ENCODE data around the gene TNRC18. TPM values are rescaled to one million over a fixed set of nuclear protein-coding genes. Genes with fewer than 3 reads are reported as not detected.
"Not testable (repeated sequence)": the region's sequence is repeated elsewhere in the genome, so short reads cannot be mapped to it uniquely, and the experiment has no call there.

TNRC18 gene
- total and polyA plus RNA-seq, 2 experiments from 2014 or later, result 3.7 to 51.8 TPM

DNA sequence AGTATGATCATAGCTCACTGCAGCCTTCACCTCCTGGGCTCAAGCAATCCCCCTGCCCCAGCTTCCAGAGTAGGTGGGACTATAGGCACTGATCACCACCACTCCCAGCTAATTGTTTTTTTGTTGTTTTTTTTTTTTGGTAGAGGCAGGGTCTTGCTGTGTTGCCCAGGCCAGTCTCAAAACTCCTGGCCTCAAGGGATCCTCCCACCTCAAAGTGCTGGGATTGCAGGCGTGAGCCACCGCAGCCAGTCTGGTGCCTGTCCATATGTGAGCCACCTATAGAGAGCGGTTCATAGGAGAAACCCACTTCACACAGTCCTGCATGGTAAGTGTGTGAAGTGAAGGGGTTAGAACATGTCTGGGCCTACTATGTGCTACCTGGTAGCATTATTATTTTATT lies 93.3 kb downstream of the TNRC18 start:
- in situ Hi-C loops (cut with MboI), result no loop called here
- Histone ChIP-seq H3K9ac (no peak overlapping the region), H3K27ac (no peak overlapping the region), H3F3A (ENCODE audit: insufficient read depth) (no peaks in the 10 kb centered on the region), H3K9me3 (ENCODE audit: low read depth) (no peaks in the 10 kb centered on the region), H2AFZ (no peak overlapping the region), H3K4me2 (ENCODE audit: unreplicated experiment) (no peak overlapping the region), H3K9me2 (ENCODE audit: insufficient read depth) (no peaks in the 10 kb centered on the region), H4K20me1 (ENCODE audit: insufficient read depth) (no peaks in the 10 kb centered on the region), H3K36me3 (ENCODE audit: low read depth) (peaks cover 20% of the 10 kb centered on the region), H3K4me3 (no peak overlapping the region), H3K79me2 (ENCODE audit: insufficient read depth) (peaks cover 82% of the 10 kb centered on the region), H3K27me3 (replicated peaks; ENCODE audit: insufficient read depth) (no peaks in the 10 kb centered on the region), H3K4me1 (ENCODE audit: insufficient read depth) (peaks cover 12% of the 10 kb centered on the region)
- DNase-seq, result no peak
- TF ChIP-seq EZH2phosphoT487 (IDR thresholded peaks at IDR 0.05; ENCODE audit: insufficient read depth, low read depth) (no peak), EZH2 (IDR thresholded peaks at IDR 0.05; ENCODE audit: insufficient read depth, poor library complexity, severe bottlenecking) (no peak)
- 94 to 97% methylated on average over 3 of the region's 3 CpGs for WGBS, 2 experiments (ENCODE audit: low coverage in 1 of 2, low lambda C conversion rate in 2 of 2, missing lambda C conversion rate in 2 of 2)

DNA sequence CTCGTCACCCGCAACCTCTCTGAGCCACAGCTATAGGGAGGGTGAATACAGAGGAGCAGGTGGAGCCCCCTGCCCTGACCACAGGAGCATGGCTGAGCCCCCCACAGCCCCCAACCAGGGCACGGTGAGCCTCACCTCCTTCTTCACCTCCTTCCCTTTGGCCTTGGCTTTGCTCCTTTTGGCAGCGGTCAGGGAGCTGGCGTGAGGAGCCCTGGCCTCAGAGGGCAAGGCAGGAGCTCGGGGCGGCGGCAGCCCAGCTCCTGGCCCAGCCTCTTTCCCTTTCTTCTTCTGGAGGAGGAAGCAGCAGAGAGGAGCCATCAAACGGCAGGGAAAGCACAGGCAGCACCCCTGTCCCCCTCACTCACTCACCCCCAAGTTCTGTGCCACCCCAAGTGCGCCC lies 98.7 kb downstream of the TNRC18 start:
- no peak overlapping the region for H3K27ac ChIP-seq
- 95 to 97% methylated on average over 9 to 10 of the region's 10 CpGs for WGBS, 2 experiments (ENCODE audit: low coverage in 1 of 2, low lambda C conversion rate in 2 of 2, missing lambda C conversion rate in 2 of 2)
- H3K9ac ChIP-seq, result no peak overlapping the region
- DNase-seq, result no peak
- H3K4me1 ChIP-seq (ENCODE audit: insufficient read depth), result peaks cover 12% of the 10 kb centered on the region
- peaks cover 44% of the 10 kb centered on the region for H3K79me2 ChIP-seq (ENCODE audit: insufficient read depth)
- H4K20me1 ChIP-seq (ENCODE audit: insufficient read depth), result no peaks in the 10 kb centered on the region
- no peak overlapping the region for H2AFZ ChIP-seq
- no peak overlapping the region for H3K4me3 ChIP-seq
- H3K4me2 ChIP-seq (ENCODE audit: unreplicated experiment), result no peak overlapping the region
- in situ Hi-C loops (cut with MboI), result no loop called here
- H3K9me3 ChIP-seq (ENCODE audit: low read depth), result no peaks in the 10 kb centered on the region
- no peaks in the 10 kb centered on the region for H3K9me2 ChIP-seq (ENCODE audit: insufficient read depth)
- no peaks in the 10 kb centered on the region for H3K27me3 ChIP-seq (replicated peaks; ENCODE audit: insufficient read depth)
- H3K36me3 ChIP-seq (ENCODE audit: low read depth), result peaks cover 10% of the 10 kb centered on the region; the same call in 1 of the 2 replicates
- no peak for TF ChIP-seq EZH2 (IDR thresholded peaks at IDR 0.05; ENCODE audit: insufficient read depth, poor library complexity, severe bottlenecking)
- no peak for TF ChIP-seq EZH2phosphoT487 (IDR thresholded peaks at IDR 0.05; ENCODE audit: insufficient read depth, low read depth)
- H3F3A ChIP-seq (ENCODE audit: insufficient read depth), result no peaks in the 10 kb centered on the region

DNA sequence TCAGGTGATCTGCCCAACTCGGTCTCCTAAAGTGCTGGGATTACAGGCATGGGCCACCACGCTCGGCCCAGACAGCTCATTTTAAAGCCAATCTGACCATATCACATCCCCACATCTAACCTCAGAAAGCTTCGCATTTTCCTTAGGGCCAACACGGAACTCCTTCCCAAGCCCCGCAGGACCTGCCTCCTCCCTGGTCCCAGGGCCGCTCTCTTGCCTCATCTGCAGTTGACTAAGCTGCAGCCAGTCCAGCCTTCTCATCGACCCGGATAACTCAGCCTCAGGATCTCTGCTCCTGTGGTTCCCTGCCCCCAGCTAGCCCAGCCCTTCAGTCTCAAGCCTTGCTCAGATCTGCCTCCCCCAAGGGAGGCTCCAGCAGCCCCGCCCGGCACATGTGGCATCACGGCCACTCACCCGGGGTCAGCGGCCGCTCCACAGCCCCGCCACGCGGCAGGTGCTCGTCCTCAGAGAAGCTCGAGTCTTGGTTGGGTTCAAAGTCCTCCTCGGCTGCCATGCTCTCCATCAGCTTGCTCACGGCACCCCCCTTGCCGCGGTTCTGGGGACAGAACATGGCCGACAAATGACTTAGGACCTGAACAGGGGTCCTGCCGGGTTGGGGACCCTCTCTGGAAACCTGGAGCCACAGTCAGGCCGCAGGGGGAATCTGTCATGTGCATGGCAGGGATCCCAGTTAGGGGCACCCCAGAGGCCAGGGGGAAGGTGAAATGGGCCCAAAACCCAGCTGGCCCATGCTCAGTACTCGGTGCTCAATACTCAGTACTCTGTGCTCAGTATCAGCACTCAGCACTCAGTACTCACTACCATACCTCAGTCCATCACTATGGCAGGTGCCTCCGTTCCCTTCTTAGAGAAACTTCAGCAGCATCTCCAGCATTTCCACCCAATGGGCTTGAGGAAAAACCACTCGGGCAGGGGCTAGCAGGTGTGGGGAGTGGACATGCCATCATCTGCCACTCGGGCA lies 99.5 kb downstream of the TNRC18 start:
- Histone ChIP-seq H3K36me3 (ENCODE audit: low read depth) (peaks cover 19% of the 10 kb centered on the region; the same call in 1 of the 2 replicates), H3K4me1 (ENCODE audit: insufficient read depth) (peaks cover 12% of the 10 kb centered on the region), H3K79me2 (ENCODE audit: insufficient read depth) (peaks cover 41% of the 10 kb centered on the region)
- H3K4me3 ChIP-seq; H3K9ac ChIP-seq; H3K4me2 ChIP-seq (ENCODE audit: unreplicated experiment); H3K9me2 ChIP-seq (ENCODE audit: insufficient read depth); H3F3A ChIP-seq (ENCODE audit: insufficient read depth); H3K27ac ChIP-seq; H3K9me3 ChIP-seq (ENCODE audit: low read depth); H3K27me3 ChIP-seq (replicated peaks; ENCODE audit: insufficient read depth); H4K20me1 ChIP-seq (ENCODE audit: insufficient read depth); in situ Hi-C loops (cut with MboI); H2AFZ ChIP-seq: not testable (repeated sequence)
- WGBS, 2 experiments (ENCODE audit: low coverage in 1 of 2, low lambda C conversion rate in 2 of 2, missing lambda C conversion rate in 2 of 2), result 90 to 92% methylated on average over 25 to 31 of the region's 31 CpGs
- DNase-seq, result peak; percentile 13

- Histone ChIP-seq H2AFZ (no peak overlapping the region), H4K20me1 (ENCODE audit: insufficient read depth) (no peaks in the 10 kb centered on the region), H3K27ac (no peak overlapping the region), H3K36me3 (ENCODE audit: low read depth) (peaks cover 32% of the 10 kb centered on the region; the same call in 1 of the 2 replicates), H3F3A (ENCODE audit: insufficient read depth) (no peaks in the 10 kb centered on the region), H3K4me3 (no peak overlapping the region), H3K9me3 (ENCODE audit: low read depth) (no peaks in the 10 kb centered on the region), H3K27me3 (replicated peaks; ENCODE audit: insufficient read depth) (no peaks in the 10 kb centered on the region), H3K9ac (no peak overlapping the region), H3K9me2 (ENCODE audit: insufficient read depth) (no peaks in the 10 kb centered on the region), H3K4me1 (ENCODE audit: insufficient read depth) (peaks cover 9% of the 10 kb centered on the region), H3K79me2 (ENCODE audit: insufficient read depth) (peaks cover 31% of the 10 kb centered on the region), H3K4me2 (ENCODE audit: unreplicated experiment) (no peak overlapping the region)
- DNase-seq, result no peak
- 84% methylated on average over 26 to 29 of the region's 29 CpGs for WGBS, 2 experiments (ENCODE audit: low coverage in 1 of 2, low lambda C conversion rate in 2 of 2, missing lambda C conversion rate in 2 of 2)
- in situ Hi-C loops (cut with MboI), result no loop called here
- no peak for TF ChIP-seq EZH2 (IDR thresholded peaks at IDR 0.05; ENCODE audit: insufficient read depth, poor library complexity, severe bottlenecking)
- TF ChIP-seq EZH2phosphoT487 (IDR thresholded peaks at IDR 0.05; ENCODE audit: insufficient read depth, low read depth), result no peak
Observed at GRCh38 chr7:5322621-5323410, 100.8 kb downstream of the TNRC18 start.

Data from GM23248 (cell line).